Ramos (cell line): ENCODE measurements around the gene TRIM71.
"Not testable (repeated sequence)": the region's sequence is repeated elsewhere in the genome, so short reads cannot be mapped to it uniquely, and the experiment has no call there.

Experiments
- in situ Hi-C: fragments of 300-500 bp; cut with MboI; formaldehyde crosslinking; loops from one replicate; pipeline ENCODE4 v1.14.3; 2022; ENCODE audit warnings: low sequenced_read_pairs; ENCODE audit not compliant: unreplicated experiment

The TRIM71 gene

GRCh38 chr3:32841867-32842470, 24.2 kb downstream of the TRIM71 start:
- in situ Hi-C loops = no loop called here

GRCh38 chr3:32842531-32842931, 24.7 kb downstream of the TRIM71 start:
- in situ Hi-C loops = no loop called here

- in situ Hi-C loops = no loop called here
Observed at GRCh38 chr3:32842987-32843386, 25.2 kb downstream of the TRIM71 start.

GRCh38 chr3:32843510-32844321, 25.9 kb downstream of the TRIM71 start:
- in situ Hi-C loops = no loop called here

- in situ Hi-C loops = no loop called here
Observed at GRCh38 chr3:32844322-32844654, 26.5 kb downstream of the TRIM71 start.

GRCh38 chr3:32844914-32845313, 27.1 kb downstream of the TRIM71 start:
- in situ Hi-C loops = no loop called here

- in situ Hi-C loops = not testable (repeated sequence)
Observed at GRCh38 chr3:32845546-32845945, 27.7 kb downstream of the TRIM71 start.

- in situ Hi-C loops = not testable (repeated sequence)
Observed at GRCh38 chr3:32847045-32847444, 29.2 kb downstream of the TRIM71 start.

- in situ Hi-C loops = no loop called here
Observed at GRCh38 chr3:32847528-32847927, 29.7 kb downstream of the TRIM71 start.

GRCh38 chr3:32848215-32848614, 30.4 kb downstream of the TRIM71 start:
- in situ Hi-C loops = no loop called here

- in situ Hi-C loops = no loop called here
Observed at GRCh38 chr3:32849046-32849445, 31.2 kb downstream of the TRIM71 start.

- in situ Hi-C loops = no loop called here
Observed at GRCh38 chr3:32850226-32850625, 32.4 kb downstream of the TRIM71 start.

- in situ Hi-C loops = no loop called here
Observed at GRCh38 chr3:32850636-32851035, 32.8 kb downstream of the TRIM71 start.

- in situ Hi-C loops = no loop called here
Observed at GRCh38 chr3:32852146-32852545, 34.3 kb downstream of the TRIM71 start.

GRCh38 chr3:32855350-32855953, 37.7 kb downstream of the TRIM71 start:
- in situ Hi-C loops = no loop called here

GRCh38 chr3:32856355-32856889, 38.6 kb downstream of the TRIM71 start:
- in situ Hi-C loops = no loop called here

- in situ Hi-C loops = no loop called here
Observed at GRCh38 chr3:32856901-32857507, 39.2 kb downstream of the TRIM71 start.

GRCh38 chr3:32857921-32858320, 40.1 kb downstream of the TRIM71 start:
- in situ Hi-C loops = no loop called here

GRCh38 chr3:32859604-32860237, 41.9 kb downstream of the TRIM71 start:
- in situ Hi-C loops = no loop called here

GRCh38 chr3:32860499-32860898, 42.7 kb downstream of the TRIM71 start:
- in situ Hi-C loops = no loop called here
